ENCODE data around the gene TNFRSF12A.

GRCh38 chr16:3029491-3030221 lies 9.5 kb downstream of the TNFRSF12A start:
- TF ChIP-seq ZNF10 (tag by site-specific recombination; IDR thresholded peaks at IDR 0.05) (no peak), REPIN1 (tag by site-specific recombination; IDR thresholded peaks at IDR 0.05; ENCODE audit: low read depth) (no peak), ZNF335 (tag by site-specific recombination; conservative IDR thresholded peaks at IDR 0.05) (no peak), ZNF324 (tag by site-specific recombination; IDR thresholded peaks at IDR 0.05) (no peak), ZNF777 (tag by site-specific recombination; IDR thresholded peaks at IDR 0.05; ENCODE audit: borderline replicate concordance) (no peak), ZNF621 (tag by site-specific recombination; IDR thresholded peaks at IDR 0.05) (no peak), ZNF138 (tag by site-specific recombination; IDR thresholded peaks at IDR 0.05; ENCODE audit: borderline replicate concordance) (no peak)
- TF ChIP-seq, protein P1, sequence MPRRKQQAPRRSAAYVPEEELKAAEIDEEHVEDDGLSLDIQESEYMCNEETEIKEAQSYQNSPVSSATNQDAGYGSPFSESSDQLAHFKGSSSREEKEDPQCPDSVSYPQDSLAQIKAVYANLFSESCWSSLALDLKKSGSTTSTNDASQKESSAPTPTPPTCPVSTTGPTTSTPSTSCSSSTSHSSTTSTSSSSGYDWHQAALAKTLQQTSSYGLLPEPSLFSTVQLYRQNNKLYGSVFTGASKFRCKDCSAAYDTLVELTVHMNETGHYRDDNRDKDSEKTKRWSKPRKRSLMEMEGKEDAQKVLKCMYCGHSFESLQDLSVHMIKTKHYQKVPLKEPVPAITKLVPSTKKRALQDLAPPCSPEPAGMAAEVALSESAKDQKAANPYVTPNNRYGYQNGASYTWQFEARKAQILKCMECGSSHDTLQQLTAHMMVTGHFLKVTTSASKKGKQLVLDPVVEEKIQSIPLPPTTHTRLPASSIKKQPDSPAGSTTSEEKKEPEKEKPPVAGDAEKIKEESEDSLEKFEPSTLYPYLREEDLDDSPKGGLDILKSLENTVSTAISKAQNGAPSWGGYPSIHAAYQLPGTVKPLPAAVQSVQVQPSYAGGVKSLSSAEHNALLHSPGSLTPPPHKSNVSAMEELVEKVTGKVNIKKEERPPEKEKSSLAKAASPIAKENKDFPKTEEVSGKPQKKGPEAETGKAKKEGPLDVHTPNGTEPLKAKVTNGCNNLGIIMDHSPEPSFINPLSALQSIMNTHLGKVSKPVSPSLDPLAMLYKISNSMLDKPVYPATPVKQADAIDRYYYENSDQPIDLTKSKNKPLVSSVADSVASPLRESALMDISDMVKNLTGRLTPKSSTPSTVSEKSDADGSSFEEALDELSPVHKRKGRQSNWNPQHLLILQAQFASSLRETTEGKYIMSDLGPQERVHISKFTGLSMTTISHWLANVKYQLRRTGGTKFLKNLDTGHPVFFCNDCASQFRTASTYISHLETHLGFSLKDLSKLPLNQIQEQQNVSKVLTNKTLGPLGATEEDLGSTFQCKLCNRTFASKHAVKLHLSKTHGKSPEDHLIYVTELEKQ (tag by site-specific recombination; IDR thresholded peaks at IDR 0.05; ENCODE audit: borderline replicate concordance), result no peak
- TF ChIP-seq, protein P2, sequence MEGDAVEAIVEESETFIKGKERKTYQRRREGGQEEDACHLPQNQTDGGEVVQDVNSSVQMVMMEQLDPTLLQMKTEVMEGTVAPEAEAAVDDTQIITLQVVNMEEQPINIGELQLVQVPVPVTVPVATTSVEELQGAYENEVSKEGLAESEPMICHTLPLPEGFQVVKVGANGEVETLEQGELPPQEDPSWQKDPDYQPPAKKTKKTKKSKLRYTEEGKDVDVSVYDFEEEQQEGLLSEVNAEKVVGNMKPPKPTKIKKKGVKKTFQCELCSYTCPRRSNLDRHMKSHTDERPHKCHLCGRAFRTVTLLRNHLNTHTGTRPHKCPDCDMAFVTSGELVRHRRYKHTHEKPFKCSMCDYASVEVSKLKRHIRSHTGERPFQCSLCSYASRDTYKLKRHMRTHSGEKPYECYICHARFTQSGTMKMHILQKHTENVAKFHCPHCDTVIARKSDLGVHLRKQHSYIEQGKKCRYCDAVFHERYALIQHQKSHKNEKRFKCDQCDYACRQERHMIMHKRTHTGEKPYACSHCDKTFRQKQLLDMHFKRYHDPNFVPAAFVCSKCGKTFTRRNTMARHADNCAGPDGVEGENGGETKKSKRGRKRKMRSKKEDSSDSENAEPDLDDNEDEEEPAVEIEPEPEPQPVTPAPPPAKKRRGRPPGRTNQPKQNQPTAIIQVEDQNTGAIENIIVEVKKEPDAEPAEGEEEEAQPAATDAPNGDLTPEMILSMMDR (tag by site-specific recombination; IDR thresholded peaks at IDR 0.05), result no peak
